Lower leg skin (tissue), 4 donors: Measurements from ENCODE around the gene TXN. TPM values are rescaled to one million over a fixed set of nuclear protein-coding genes. Genes with fewer than 3 reads are reported as not detected.

Experiments used
- DNase-seq, 2 donors: peaks; one replicate each; pipeline ENCODE4 v3.0.0-alpha.2; 2019; ENCODE audit warnings: low spot score in 2 of 2
- H3K4me3 ChIP-seq: fragments of 200-600 bp; sonication (generic); 2 replicates; pipeline ENCODE4 v1.5.1; 2017; ENCODE audit warnings: mild to moderate bottlenecking, low read depth; ENCODE audit not compliant: poor library complexity, severe bottlenecking
- CTCF ChIP-seq, 3 donors: fragments of 450-650 bp; IDR thresholded peaks; one replicate each; pipeline ENCODE4 v1.5.1; 2016; ENCODE audit warnings: antibody characterized with exemption in 3 of 3, mild to moderate bottlenecking in 3 of 3, moderate library complexity in 2 of 3
- POLR2A ChIP-seq, 2 donors: fragments of 450-650 bp; IDR thresholded peaks; one replicate each; pipeline ENCODE4 v1.6.1; 2016 to 2017; ENCODE audit warnings: antibody characterized with exemption in 2 of 2, mild to moderate bottlenecking in 1 of 2, moderate library complexity in 1 of 2
- WGBS, 2 donors: methylation state at CpG; one replicate each; pipeline ENCODE4 v1.1.5; 2018; 5-methylcytosine and 5-hydroxymethylcytosine counted together
- intact Hi-C: fragments of 100-400 bp; cut with DNase I; formaldehyde crosslinking; loops from one replicate; pipeline ENCODE4 v1.15.0; 2023; ENCODE audit warnings: low total_unique reads
- total RNA-seq, 4 donors: library from RNA; depleted of rRNA; stranded (reverse); fragments of >200 nt; gene quantifications; one replicate each; pipeline ENCODE4 v1.1.0, GENCODE V29; 2016

TXN gene
- total RNA-seq, 4 donors from 2014 or later, result 122 to 170 (median 130) TPM

GRCh38 chr9:110282018-110282738 lies 25.9 kb upstream of the TXN start:
- no peak overlapping the region for H3K4me3 ChIP-seq
- WGBS, 2 donors, result 61 to 68% methylated on average over 4 of the region's 4 CpGs
- intact Hi-C loops, result no loop called here
- TF ChIP-seq CTCF (IDR thresholded peaks at IDR 0.05) (no peak), POLR2A (IDR thresholded peaks at IDR 0.05) (no peak)
- no peak for DNase-seq

GRCh38 chr9:110278080-110278707 lies 21.9 kb upstream of the TXN start:
- H3K4me3 ChIP-seq, result no peak overlapping the region
- intact Hi-C loops, result no loop called here
- WGBS, 2 donors, result 67 to 69% methylated on average over 3 of the region's 3 CpGs
- no peak for TF ChIP-seq POLR2A (IDR thresholded peaks at IDR 0.05)
- no peak for TF ChIP-seq CTCF (IDR thresholded peaks at IDR 0.05)
- no peak for DNase-seq

GRCh38 chr9:110276781-110277180 lies 20.5 kb upstream of the TXN start:
- DNase-seq, result no peak
- TF ChIP-seq CTCF (IDR thresholded peaks at IDR 0.05) (no peak), POLR2A (IDR thresholded peaks at IDR 0.05) (no peak)
- WGBS, 2 donors, result 36 to 51% methylated on average over 3 of the region's 3 CpGs
- no peak overlapping the region for H3K4me3 ChIP-seq
- intact Hi-C loops, result no loop called here

GRCh38 chr9:110270211-110270995 lies 14.1 kb upstream of the TXN start:
- intact Hi-C loops, result no loop called here
- WGBS, 2 donors, result 94 to 95% methylated on average over 3 of the region's 3 CpGs
- H3K4me3 ChIP-seq, result no peak overlapping the region
- no peak for TF ChIP-seq CTCF (IDR thresholded peaks at IDR 0.05)
- TF ChIP-seq POLR2A (IDR thresholded peaks at IDR 0.05), result no peak
- no peak for DNase-seq

GRCh38 chr9:110266795-110267194 lies 10.5 kb upstream of the TXN start:
- intact Hi-C loops, result no loop called here
- 0 to 90% methylated on average over 1 of the region's 1 CpG for WGBS, 2 donors
- no peak overlapping the region for H3K4me3 ChIP-seq
- TF ChIP-seq POLR2A (IDR thresholded peaks at IDR 0.05) (no peak), CTCF (IDR thresholded peaks at IDR 0.05) (no peak)
- no peak for DNase-seq
